ENCODE data around the gene OPRD1. TPM values are rescaled to one million over a fixed set of nuclear protein-coding genes. Genes with fewer than 3 reads are reported as not detected.

Gene OPRD1
- total and polyA plus RNA-seq, 2 experiments from 2014 or later = 0.07 to 0.08 TPM

DNA sequence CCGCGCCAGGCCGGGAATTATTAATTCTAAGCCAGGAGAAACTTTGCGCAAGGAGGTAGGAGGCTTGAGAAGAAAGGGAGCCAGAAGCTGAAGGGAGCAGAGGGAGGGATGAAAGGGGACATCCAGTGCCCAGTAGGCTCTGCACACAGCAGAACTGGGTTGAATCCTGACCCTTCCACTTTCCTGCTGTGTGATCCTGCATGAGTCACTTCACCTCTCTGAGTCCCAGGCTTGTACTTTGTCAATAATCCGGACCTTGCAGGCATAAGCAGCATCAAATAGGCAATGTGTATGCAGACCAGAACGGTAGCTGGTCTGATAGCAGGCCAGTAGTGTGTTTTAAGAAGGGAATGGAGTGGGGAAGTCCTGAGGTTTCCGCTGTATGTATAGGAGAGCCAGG lies 76.9 kb downstream of the OPRD1 start:
- H3K9me3 ChIP-seq (ENCODE audit: low read depth) = no peaks in the 10 kb centered on the region
- no peaks in the 10 kb centered on the region for H3K36me3 ChIP-seq (replicated peaks; ENCODE audit: insufficient read depth, low read depth)
- no peak overlapping the region for H3K27ac ChIP-seq
- H3K4me1 ChIP-seq (ENCODE audit: insufficient read depth) = peaks cover 14% of the 10 kb centered on the region
- TF ChIP-seq EZH2phosphoT487 (IDR thresholded peaks at IDR 0.05; ENCODE audit: low read depth, severe bottlenecking, unreplicated experiment) (no peak), EZH2 (IDR thresholded peaks at IDR 0.05; ENCODE audit: borderline replicate concordance) (no peak)
- TF ChIP-seq, protein P1, sequence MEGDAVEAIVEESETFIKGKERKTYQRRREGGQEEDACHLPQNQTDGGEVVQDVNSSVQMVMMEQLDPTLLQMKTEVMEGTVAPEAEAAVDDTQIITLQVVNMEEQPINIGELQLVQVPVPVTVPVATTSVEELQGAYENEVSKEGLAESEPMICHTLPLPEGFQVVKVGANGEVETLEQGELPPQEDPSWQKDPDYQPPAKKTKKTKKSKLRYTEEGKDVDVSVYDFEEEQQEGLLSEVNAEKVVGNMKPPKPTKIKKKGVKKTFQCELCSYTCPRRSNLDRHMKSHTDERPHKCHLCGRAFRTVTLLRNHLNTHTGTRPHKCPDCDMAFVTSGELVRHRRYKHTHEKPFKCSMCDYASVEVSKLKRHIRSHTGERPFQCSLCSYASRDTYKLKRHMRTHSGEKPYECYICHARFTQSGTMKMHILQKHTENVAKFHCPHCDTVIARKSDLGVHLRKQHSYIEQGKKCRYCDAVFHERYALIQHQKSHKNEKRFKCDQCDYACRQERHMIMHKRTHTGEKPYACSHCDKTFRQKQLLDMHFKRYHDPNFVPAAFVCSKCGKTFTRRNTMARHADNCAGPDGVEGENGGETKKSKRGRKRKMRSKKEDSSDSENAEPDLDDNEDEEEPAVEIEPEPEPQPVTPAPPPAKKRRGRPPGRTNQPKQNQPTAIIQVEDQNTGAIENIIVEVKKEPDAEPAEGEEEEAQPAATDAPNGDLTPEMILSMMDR (IDR thresholded peaks at IDR 0.05; ENCODE audit: poor library complexity) = no peak
- no peak for DNase-seq (ENCODE audit: low spot score)
- no peak overlapping the region for H3K4me2 ChIP-seq
- H3K79me2 ChIP-seq = peaks cover 11% of the 10 kb centered on the region
- H3K9me2 ChIP-seq (replicated peaks; ENCODE audit: insufficient read depth) = no peaks in the 10 kb centered on the region
- WGBS (ENCODE audit: low lambda C conversion rate, missing lambda C conversion rate) = 96% methylated on average over 7 of the region's 7 CpGs
- H3K27me3 ChIP-seq = no peaks in the 10 kb centered on the region
- H4K20me1 ChIP-seq (ENCODE audit: insufficient read depth, poor library complexity, severe bottlenecking) = no peaks in the 10 kb centered on the region
- no peak overlapping the region for H3K4me3 ChIP-seq
- H2AFZ ChIP-seq = no peak overlapping the region

GRCh38 chr1:28889357-28889756 lies 77.4 kb downstream of the OPRD1 start:
- DNase-seq (ENCODE audit: low spot score) = no peak
- no peaks in the 10 kb centered on the region for H4K20me1 ChIP-seq (ENCODE audit: insufficient read depth, poor library complexity, severe bottlenecking)
- WGBS (ENCODE audit: low lambda C conversion rate, missing lambda C conversion rate) = 88% methylated on average over 5 of the region's 5 CpGs
- no peaks in the 10 kb centered on the region for H3K9me3 ChIP-seq (ENCODE audit: low read depth)
- no peaks in the 10 kb centered on the region for H3K36me3 ChIP-seq (replicated peaks; ENCODE audit: insufficient read depth, low read depth)
- TF ChIP-seq, protein P1 (IDR thresholded peaks at IDR 0.05; ENCODE audit: poor library complexity) = no peak
- no peak for TF ChIP-seq EZH2 (IDR thresholded peaks at IDR 0.05; ENCODE audit: borderline replicate concordance)
- TF ChIP-seq EZH2phosphoT487 (IDR thresholded peaks at IDR 0.05; ENCODE audit: low read depth, severe bottlenecking, unreplicated experiment) = no peak
- H3K79me2 ChIP-seq = peaks cover 11% of the 10 kb centered on the region
- peaks cover 9% of the 10 kb centered on the region for H3K4me1 ChIP-seq (ENCODE audit: insufficient read depth)
- H3K27me3 ChIP-seq = no peaks in the 10 kb centered on the region
- H3K9me2 ChIP-seq (replicated peaks; ENCODE audit: insufficient read depth) = no peaks in the 10 kb centered on the region
- H2AFZ ChIP-seq = no peak overlapping the region
- no peak overlapping the region for H3K27ac ChIP-seq
- H3K4me2 ChIP-seq = no peak overlapping the region
- H3K4me3 ChIP-seq = no peak overlapping the region

DNA sequence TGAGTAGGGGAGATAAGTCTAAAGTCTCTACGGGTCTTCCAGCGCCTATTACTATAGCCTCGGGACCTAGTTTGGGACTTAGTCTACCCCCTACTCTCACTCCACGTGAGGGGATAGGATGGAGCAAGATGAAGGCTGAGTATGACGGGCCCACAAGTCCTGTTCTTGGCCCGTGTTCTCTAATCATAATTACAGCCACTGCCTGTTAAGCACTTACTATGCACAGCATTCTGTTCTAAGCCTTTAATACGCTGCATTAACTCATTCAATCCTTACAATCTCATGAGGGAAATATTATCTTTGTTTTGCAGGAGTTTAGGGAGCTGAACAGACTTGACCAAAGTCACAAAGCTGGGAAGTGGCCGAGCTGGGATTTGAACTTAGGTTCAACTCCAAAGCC lies 78.5 kb downstream of the OPRD1 start:
- H3K79me2 ChIP-seq = peaks cover 14% of the 10 kb centered on the region
- no peak overlapping the region for H3K4me2 ChIP-seq
- no peak overlapping the region for H2AFZ ChIP-seq
- H3K4me3 ChIP-seq = no peak overlapping the region
- no peaks in the 10 kb centered on the region for H3K36me3 ChIP-seq (replicated peaks; ENCODE audit: insufficient read depth, low read depth)
- H3K27me3 ChIP-seq = no peaks in the 10 kb centered on the region
- no peaks in the 10 kb centered on the region for H3K9me3 ChIP-seq (ENCODE audit: low read depth)
- TF ChIP-seq, protein P1 (IDR thresholded peaks at IDR 0.05; ENCODE audit: poor library complexity) = no peak
- TF ChIP-seq EZH2phosphoT487 (IDR thresholded peaks at IDR 0.05; ENCODE audit: low read depth, severe bottlenecking, unreplicated experiment) (no peak), EZH2 (IDR thresholded peaks at IDR 0.05; ENCODE audit: borderline replicate concordance) (no peak)
- H4K20me1 ChIP-seq (ENCODE audit: insufficient read depth, poor library complexity, severe bottlenecking) = no peaks in the 10 kb centered on the region
- 91% methylated on average over 8 of the region's 8 CpGs for WGBS (ENCODE audit: low lambda C conversion rate, missing lambda C conversion rate)
- no peaks in the 10 kb centered on the region for H3K9me2 ChIP-seq (replicated peaks; ENCODE audit: insufficient read depth)
- DNase-seq (ENCODE audit: low spot score) = no peak
- H3K4me1 ChIP-seq (ENCODE audit: insufficient read depth) = peaks cover under 1% of the 10 kb centered on the region
- H3K27ac ChIP-seq = no peak overlapping the region

- DNase-seq (ENCODE audit: low spot score) = no peak
- Histone ChIP-seq H3K27ac (no peak overlapping the region), H3K4me2 (no peak overlapping the region), H3K4me1 (ENCODE audit: insufficient read depth) (no peaks in the 10 kb centered on the region), H3K9me2 (replicated peaks; ENCODE audit: insufficient read depth) (no peaks in the 10 kb centered on the region), H3K36me3 (replicated peaks; ENCODE audit: insufficient read depth, low read depth) (no peaks in the 10 kb centered on the region), H4K20me1 (ENCODE audit: insufficient read depth, poor library complexity, severe bottlenecking) (no peaks in the 10 kb centered on the region), H3K4me3 (no peak overlapping the region), H2AFZ (no peak overlapping the region), H3K27me3 (no peaks in the 10 kb centered on the region), H3K9me3 (ENCODE audit: low read depth) (no peaks in the 10 kb centered on the region), H3K79me2 (peaks cover 14% of the 10 kb centered on the region)
- 92% methylated on average over 2 of the region's 2 CpGs for WGBS (ENCODE audit: low lambda C conversion rate, missing lambda C conversion rate)
- no peak for TF ChIP-seq EZH2phosphoT487 (IDR thresholded peaks at IDR 0.05; ENCODE audit: low read depth, severe bottlenecking, unreplicated experiment)
- TF ChIP-seq, protein P1 (IDR thresholded peaks at IDR 0.05; ENCODE audit: poor library complexity) = no peak
- TF ChIP-seq EZH2 (IDR thresholded peaks at IDR 0.05; ENCODE audit: borderline replicate concordance) = no peak
These were observed 78.9 kb downstream of the OPRD1 start for GRCh38 chr1:28890836-28891235.
